ENCODE measurements around the gene IGF2BP1.
"Not testable (repeated sequence)": the region's sequence is repeated elsewhere in the genome, so short reads cannot be mapped to it uniquely, and the experiment has no call there.

Gene IGF2BP1

GRCh38 chr17:49100601-49101000, 103.4 kb downstream of the IGF2BP1 start:
- no peak overlapping the region for H3K4me3 ChIP-seq (IDR thresholded peaks at IDR 0.05; ENCODE audit: insufficient read depth, low read depth, low read length)
- H3K36me3 ChIP-seq (ENCODE audit: insufficient read depth): no peaks in the 10 kb centered on the region
- H3K79me2 ChIP-seq (ENCODE audit: insufficient read depth, low read depth): no peaks in the 10 kb centered on the region
- H3K9ac ChIP-seq: no peak overlapping the region
- no peaks in the 10 kb centered on the region for H3K27me3 ChIP-seq (ENCODE audit: insufficient read depth, low read depth)
- no peak overlapping the region for H2AFZ ChIP-seq (ENCODE audit: low read depth)
- H3K4me2 ChIP-seq: no peak overlapping the region
- H4K20me1 ChIP-seq (ENCODE audit: insufficient read depth): no peaks in the 10 kb centered on the region
- H3K4me1 ChIP-seq (ENCODE audit: low read depth, poor library complexity, severe bottlenecking): no peaks in the 10 kb centered on the region
- H3K27ac ChIP-seq: no peak overlapping the region
- no peak for TF ChIP-seq CTCF (conservative IDR thresholded peaks at IDR 0.05; ENCODE audit: low read depth, low read length)

- Histone ChIP-seq H3K9ac (no peak overlapping the region), H3K4me2 (no peak overlapping the region), H3K4me3 (IDR thresholded peaks at IDR 0.05; ENCODE audit: insufficient read depth, low read depth, low read length) (no peak overlapping the region), H3K36me3 (ENCODE audit: insufficient read depth) (no peaks in the 10 kb centered on the region), H2AFZ (ENCODE audit: low read depth) (no peak overlapping the region), H3K27ac (no peak overlapping the region), H3K4me1 (ENCODE audit: low read depth, poor library complexity, severe bottlenecking) (no peaks in the 10 kb centered on the region), H4K20me1 (ENCODE audit: insufficient read depth) (no peaks in the 10 kb centered on the region), H3K27me3 (ENCODE audit: insufficient read depth, low read depth) (no peaks in the 10 kb centered on the region), H3K79me2 (ENCODE audit: insufficient read depth, low read depth) (no peaks in the 10 kb centered on the region)
- TF ChIP-seq CTCF (conservative IDR thresholded peaks at IDR 0.05; ENCODE audit: low read depth, low read length): no peak
Observed at GRCh38 chr17:49101054-49101534, 103.9 kb downstream of the IGF2BP1 start.

- H3K27me3 ChIP-seq (ENCODE audit: insufficient read depth, low read depth); H3K4me1 ChIP-seq (ENCODE audit: low read depth, poor library complexity, severe bottlenecking); H3K79me2 ChIP-seq (ENCODE audit: insufficient read depth, low read depth); H3K27ac ChIP-seq; H3K4me2 ChIP-seq; H4K20me1 ChIP-seq (ENCODE audit: insufficient read depth); H3K4me3 ChIP-seq (IDR thresholded peaks at IDR 0.05; ENCODE audit: insufficient read depth, low read depth, low read length); H2AFZ ChIP-seq (ENCODE audit: low read depth); H3K36me3 ChIP-seq (ENCODE audit: insufficient read depth); H3K9ac ChIP-seq: not testable (repeated sequence)
Observed at GRCh38 chr17:49103360-49103759, 106.2 kb downstream of the IGF2BP1 start.

GRCh38 chr17:49104511-49105074, 107.4 kb downstream of the IGF2BP1 start:
- Histone ChIP-seq H4K20me1 (ENCODE audit: insufficient read depth) (no peaks in the 10 kb centered on the region), H3K4me1 (ENCODE audit: low read depth, poor library complexity, severe bottlenecking) (no peaks in the 10 kb centered on the region), H3K27ac (no peak overlapping the region), H3K27me3 (ENCODE audit: insufficient read depth, low read depth) (no peaks in the 10 kb centered on the region), H3K36me3 (ENCODE audit: insufficient read depth) (no peaks in the 10 kb centered on the region), H3K79me2 (ENCODE audit: insufficient read depth, low read depth) (no peaks in the 10 kb centered on the region), H3K9ac (no peak overlapping the region), H3K4me2 (no peak overlapping the region), H3K4me3 (IDR thresholded peaks at IDR 0.05; ENCODE audit: insufficient read depth, low read depth, low read length) (no peak overlapping the region), H2AFZ (ENCODE audit: low read depth) (no peak overlapping the region)
- TF ChIP-seq CTCF (conservative IDR thresholded peaks at IDR 0.05; ENCODE audit: low read depth, low read length): no peak
